Parathyroid adenoma (tissue), 2 donors: ENCODE results near the gene DNHD1.

Source experiments
- H2AFZ ChIP-seq: fragments of 300-600 bp; sonication (generic); one replicate; pipeline ENCODE4 v1.7.0; 2017; ENCODE audit warnings: antibody characterized with exemption, mild to moderate bottlenecking
- H3K27ac ChIP-seq: fragments of 300-600 bp; sonication (generic); one replicate; pipeline ENCODE4 v1.7.0; 2017
- H3K27me3 ChIP-seq: fragments of 300-600 bp; sonication (generic); one replicate; pipeline ENCODE4 v1.7.0; 2017; ENCODE audit warnings: low read length; ENCODE audit not compliant: control insufficient read depth, insufficient read depth
- H3K36me3 ChIP-seq: fragments of 300-600 bp; sonication (generic); one replicate; pipeline ENCODE4 v1.7.0; 2017; ENCODE audit warnings: low read length; ENCODE audit not compliant: control insufficient read depth, insufficient read depth
- H3K4me1 ChIP-seq: fragments of 300-600 bp; sonication (generic); one replicate; pipeline ENCODE4 v1.7.0; 2017; ENCODE audit warnings: control low read depth
- H3K4me2 ChIP-seq: fragments of 300-600 bp; sonication (generic); one replicate; pipeline ENCODE4 v1.7.0; 2017; ENCODE audit warnings: low read length
- H3K4me3 ChIP-seq: fragments of 300-600 bp; sonication (generic); one replicate; pipeline ENCODE4 v1.7.0; 2017; ENCODE audit warnings: low read depth, low read length
- H3K79me2 ChIP-seq: fragments of 300-600 bp; sonication (generic); one replicate; pipeline ENCODE4 v1.7.0; 2017; ENCODE audit warnings: control low read depth
- H3K9ac ChIP-seq: fragments of 300-600 bp; sonication (generic); one replicate; pipeline ENCODE4 v1.7.0; 2017; ENCODE audit warnings: mild to moderate bottlenecking
- H3K9me3 ChIP-seq: fragments of 300-600 bp; sonication (generic); one replicate; pipeline ENCODE4 v1.7.0; 2017; ENCODE audit warnings: low read length; ENCODE audit not compliant: control insufficient read depth
- TF ChIP-seq, protein P1 (sequence below): fragments of 300-600 bp; sonication (generic); IDR thresholded peaks from one replicate; pipeline ENCODE4 v1.7.0; 2017; ENCODE audit warnings: antibody characterized with exemption, mild to moderate bottlenecking
- donor health status: primary hyperparathyroidism.

The DNHD1 gene

DNA sequence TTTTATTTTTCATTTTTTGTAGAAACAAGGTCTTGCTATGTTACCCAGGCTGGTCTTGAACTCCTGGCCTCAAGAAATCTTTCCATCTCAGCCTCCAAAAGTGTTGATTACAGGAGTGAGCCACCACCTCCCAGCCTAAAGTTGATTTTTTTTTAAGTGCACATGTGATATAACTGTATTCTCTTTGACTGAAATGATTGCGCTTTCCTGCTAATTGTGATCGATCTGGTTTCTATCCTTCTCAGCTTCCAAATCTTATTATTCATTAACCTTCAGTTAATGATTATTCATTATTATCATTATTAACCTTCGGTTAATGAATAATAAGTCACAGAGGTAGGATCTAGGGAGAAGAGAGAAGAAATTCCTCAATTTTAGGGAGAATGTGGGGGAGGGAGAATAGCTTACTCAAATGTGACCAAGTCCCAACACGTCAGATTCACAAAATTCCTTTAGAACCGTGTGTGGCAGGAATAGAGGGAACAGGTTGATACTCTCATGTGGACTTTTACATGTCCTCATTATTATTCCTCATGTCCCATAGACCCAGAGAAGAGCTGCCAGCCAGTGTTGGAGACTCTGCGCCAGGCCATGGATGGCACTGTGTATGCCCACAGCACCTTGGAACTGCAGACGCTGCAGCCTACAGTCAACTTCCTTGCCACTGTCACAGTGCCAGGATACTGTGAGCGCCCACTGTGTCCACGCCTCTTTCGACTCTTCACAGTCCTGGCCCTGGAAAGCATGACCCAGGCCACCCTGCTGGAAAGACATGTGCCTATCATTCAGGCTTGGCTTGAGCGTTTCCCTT lies 59.3 kb downstream of the DNHD1 start:
- Histone ChIP-seq H3K4me2 (no peak overlapping the region), H3K9me3 (no peaks in the 10 kb centered on the region), H3K27me3 (no peaks in the 10 kb centered on the region), H3K4me1 (no peaks in the 10 kb centered on the region), H3K79me2 (peaks cover 3% of the 10 kb centered on the region), H3K9ac (no peak overlapping the region), H2AFZ (no peak overlapping the region), H3K27ac (no peak overlapping the region), H3K4me3 (no peak overlapping the region), H3K36me3 (no peaks in the 10 kb centered on the region)
- TF ChIP-seq, protein P1, sequence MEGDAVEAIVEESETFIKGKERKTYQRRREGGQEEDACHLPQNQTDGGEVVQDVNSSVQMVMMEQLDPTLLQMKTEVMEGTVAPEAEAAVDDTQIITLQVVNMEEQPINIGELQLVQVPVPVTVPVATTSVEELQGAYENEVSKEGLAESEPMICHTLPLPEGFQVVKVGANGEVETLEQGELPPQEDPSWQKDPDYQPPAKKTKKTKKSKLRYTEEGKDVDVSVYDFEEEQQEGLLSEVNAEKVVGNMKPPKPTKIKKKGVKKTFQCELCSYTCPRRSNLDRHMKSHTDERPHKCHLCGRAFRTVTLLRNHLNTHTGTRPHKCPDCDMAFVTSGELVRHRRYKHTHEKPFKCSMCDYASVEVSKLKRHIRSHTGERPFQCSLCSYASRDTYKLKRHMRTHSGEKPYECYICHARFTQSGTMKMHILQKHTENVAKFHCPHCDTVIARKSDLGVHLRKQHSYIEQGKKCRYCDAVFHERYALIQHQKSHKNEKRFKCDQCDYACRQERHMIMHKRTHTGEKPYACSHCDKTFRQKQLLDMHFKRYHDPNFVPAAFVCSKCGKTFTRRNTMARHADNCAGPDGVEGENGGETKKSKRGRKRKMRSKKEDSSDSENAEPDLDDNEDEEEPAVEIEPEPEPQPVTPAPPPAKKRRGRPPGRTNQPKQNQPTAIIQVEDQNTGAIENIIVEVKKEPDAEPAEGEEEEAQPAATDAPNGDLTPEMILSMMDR = no peak

DNA sequence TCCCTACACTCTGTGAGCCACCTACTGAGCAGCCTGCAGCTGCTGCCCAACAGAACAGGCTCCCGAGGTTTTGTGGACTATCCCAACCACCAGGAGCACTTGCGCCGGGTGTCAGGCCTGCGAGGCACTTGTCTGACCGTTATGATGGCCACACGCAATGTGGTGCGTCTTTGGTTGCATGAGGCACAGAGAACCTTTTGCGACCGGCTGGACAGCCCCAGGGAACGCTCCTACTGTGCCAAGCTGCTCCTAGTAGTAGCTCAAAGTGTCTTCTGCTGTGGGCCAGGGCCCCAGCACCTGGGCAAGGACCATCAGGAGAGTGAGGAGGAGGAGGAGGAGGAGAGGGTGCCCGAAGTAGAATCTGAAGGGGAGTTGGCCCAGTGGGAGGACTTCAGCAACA lies 60.0 kb downstream of the DNHD1 start:
- no peaks in the 10 kb centered on the region for H3K9me3 ChIP-seq

DNA sequence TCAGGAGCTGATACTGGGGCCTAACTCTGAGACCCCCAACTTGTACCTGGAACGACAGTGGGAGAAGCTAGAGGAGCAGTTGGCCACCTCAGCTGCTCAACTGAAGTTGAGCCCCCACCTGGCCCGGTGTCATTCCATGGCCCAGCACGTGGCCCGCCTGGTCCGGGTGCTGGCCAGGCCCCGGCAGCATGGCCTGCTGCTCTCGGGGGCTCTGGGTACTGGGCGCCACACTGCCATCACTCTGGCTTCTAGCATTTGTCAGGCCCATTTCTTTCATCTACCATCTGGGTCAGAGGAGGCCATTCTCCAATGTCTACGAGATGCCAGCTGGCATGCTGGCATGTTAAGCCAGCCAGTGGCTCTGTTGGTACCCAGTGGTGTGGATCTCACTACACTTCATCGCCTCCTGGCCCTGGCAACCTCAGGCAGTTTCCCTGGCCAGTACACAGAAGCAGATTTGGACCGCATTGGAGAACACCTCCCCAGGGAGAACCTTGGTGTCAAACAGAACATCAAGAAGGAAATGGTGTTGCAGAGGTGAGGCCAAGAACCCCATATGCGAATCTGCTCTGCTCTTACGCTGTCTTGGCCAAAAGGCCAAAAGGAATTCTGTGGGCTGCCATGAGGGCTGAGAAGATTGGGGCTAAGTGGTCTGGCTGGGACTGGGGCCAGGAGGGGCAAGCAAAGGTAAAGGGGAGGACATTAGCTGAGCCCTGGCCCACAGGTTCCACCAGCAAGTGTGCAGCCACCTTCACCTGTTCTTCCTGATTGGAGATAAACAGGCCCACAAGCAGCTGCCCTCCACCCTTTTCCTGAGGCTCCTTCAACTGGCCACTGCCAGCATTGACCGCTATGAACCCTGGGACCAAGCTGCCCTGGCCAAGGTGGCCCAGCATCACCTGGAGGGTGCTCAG lies 60.9 kb downstream of the DNHD1 start:
- no peak overlapping the region for H3K9ac ChIP-seq
- H3K79me2 ChIP-seq = peaks cover 3% of the 10 kb centered on the region
- H3K4me1 ChIP-seq = peaks cover 1% of the 10 kb centered on the region
- H3K36me3 ChIP-seq = no peaks in the 10 kb centered on the region
- TF ChIP-seq, protein P1 = no peak
- no peak overlapping the region for H2AFZ ChIP-seq
- H3K27me3 ChIP-seq = no peaks in the 10 kb centered on the region
- no peak overlapping the region for H3K4me3 ChIP-seq
- no peak overlapping the region for H3K27ac ChIP-seq
- H3K4me2 ChIP-seq = no peak overlapping the region
- no peaks in the 10 kb centered on the region for H3K9me3 ChIP-seq

More for the DNA sequence above, 60.0 kb downstream of the DNHD1 start:
- Histone ChIP-seq H3K79me2 (peaks cover 3% of the 10 kb centered on the region), H3K4me2 (no peak overlapping the region), H2AFZ (no peak overlapping the region), H3K27ac (no peak overlapping the region), H3K4me1 (no peaks in the 10 kb centered on the region), H3K9ac (no peak overlapping the region), H3K36me3 (no peaks in the 10 kb centered on the region), H3K4me3 (no peak overlapping the region), H3K27me3 (no peaks in the 10 kb centered on the region)
- TF ChIP-seq, protein P1 = no peak

DNA sequence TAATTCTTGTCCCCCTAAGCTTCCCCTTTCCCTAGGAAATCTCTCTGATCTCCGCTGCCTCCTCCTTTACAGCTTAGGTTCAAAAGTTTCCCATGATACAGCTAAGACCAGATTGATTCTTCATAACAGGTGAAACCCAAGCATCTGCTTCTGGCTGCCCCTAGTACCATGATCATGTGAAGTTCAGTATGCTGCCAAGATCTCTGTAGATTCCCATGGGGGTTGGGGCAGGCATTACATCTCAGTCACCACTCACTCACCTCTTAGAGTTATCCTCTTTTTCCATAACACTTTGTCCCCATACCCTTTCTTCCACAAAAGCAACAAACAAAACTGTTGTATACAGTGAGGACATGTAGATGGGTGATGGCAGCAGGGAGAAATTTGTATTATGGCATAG lies 62.3 kb downstream of the DNHD1 start:
- peaks cover 3% of the 10 kb centered on the region for H3K79me2 ChIP-seq
- H3K27ac ChIP-seq = no peak overlapping the region
- no peak overlapping the region for H2AFZ ChIP-seq
- no peak overlapping the region for H3K4me3 ChIP-seq
- H3K9ac ChIP-seq = no peak overlapping the region
- TF ChIP-seq, protein P1 = no peak
- no peak overlapping the region for H3K4me2 ChIP-seq
- H3K4me1 ChIP-seq = peaks cover 11% of the 10 kb centered on the region
- no peaks in the 10 kb centered on the region for H3K9me3 ChIP-seq
- H3K36me3 ChIP-seq = no peaks in the 10 kb centered on the region
- no peaks in the 10 kb centered on the region for H3K27me3 ChIP-seq
